GM12878 (cell line): Measurements from ENCODE around the gene JAG1. TPM values are rescaled to one million over a fixed set of nuclear protein-coding genes. Genes with fewer than 3 reads are reported as not detected.

Experiments used
- ASH2L ChIP-seq: fragments of 300-600, 200-600 bp; sonication (generic); IDR thresholded peaks from 2 replicates; pipeline ENCODE4 v1.6.1; 2017; ENCODE audit warnings: low read depth, mild to moderate bottlenecking, borderline replicate concordance
- BCL11A ChIP-seq: IDR thresholded peaks from 2 replicates; pipeline ENCODE4 v1.6.1; 2011; ENCODE audit warnings: low read depth, low read length
- CBX3 ChIP-seq: fragments of 200-600 bp; sonication (generic); IDR thresholded peaks from 2 replicates; pipeline ENCODE4 v1.6.1; 2016; ENCODE audit warnings: low read depth, borderline replicate concordance
- CHD1 ChIP-seq: IDR thresholded peaks from 2 replicates; pipeline ENCODE4 v1.6.1; 2012; ENCODE audit warnings: low read depth, low read length, improper control_type of control experiment
- CREB1 ChIP-seq: IDR thresholded peaks from 2 replicates; pipeline ENCODE4 v1.6.1; 2012; ENCODE audit warnings: low read depth, mild to moderate bottlenecking, inconsistent platforms
- GATAD2B ChIP-seq: fragments of 450-650 bp; conservative IDR thresholded peaks from 2 replicates; pipeline ENCODE4 v1.6.1; 2017; ENCODE audit warnings: low read depth, mild to moderate bottlenecking, moderate library complexity
- HDAC2 ChIP-seq: fragments of 200-600 bp; sonication (generic); IDR thresholded peaks from 2 replicates; pipeline ENCODE4 v1.6.1; 2017
- KLF5 ChIP-seq: fragments of 450-650 bp; IDR thresholded peaks from 2 replicates; pipeline ENCODE4 v1.6.1; 2014; ENCODE audit warnings: mild to moderate bottlenecking; ENCODE audit not compliant: partially characterized antibody
- LARP7 ChIP-seq: fragments of 450-650 bp; IDR thresholded peaks from 2 replicates; pipeline ENCODE4 v1.6.1; 2017; ENCODE audit warnings: mild to moderate bottlenecking
- MEF2A ChIP-seq: IDR thresholded peaks from 2 replicates; pipeline ENCODE4 v1.6.1; 2011; ENCODE audit warnings: low read depth, mild to moderate bottlenecking, low read length, moderate library complexity; ENCODE audit not compliant: insufficient read depth
- MTA2 ChIP-seq: fragments of 450-650 bp; IDR thresholded peaks from 2 replicates; pipeline ENCODE4 v1.6.1; 2016; ENCODE audit warnings: low read depth, mild to moderate bottlenecking, moderate library complexity
- MTA3 ChIP-seq: IDR thresholded peaks from 2 replicates; pipeline ENCODE4 v1.6.1; 2012; ENCODE audit warnings: low read length, inconsistent platforms, borderline replicate concordance
- MXI1 ChIP-seq: fragments of 150-350 bp; IDR thresholded peaks from 2 replicates; pipeline ENCODE4 v1.6.1; 2011; ENCODE audit warnings: low read depth, mild to moderate bottlenecking, inconsistent platforms, low read length, improper control_type of control experiment
- PAX8 ChIP-seq: fragments of 450-650 bp; IDR thresholded peaks from 2 replicates; pipeline ENCODE4 v1.6.1; 2017; ENCODE audit warnings: mild to moderate bottlenecking, moderate library complexity
- RAD51 ChIP-seq: fragments of 450-650 bp; IDR thresholded peaks from 2 replicates; pipeline ENCODE4 v1.6.1; 2016; ENCODE audit warnings: moderate library complexity, mild to moderate bottlenecking, inconsistent platforms
- RBBP5 ChIP-seq: fragments of 200-600 bp; sonication (generic); conservative IDR thresholded peaks from 2 replicates; pipeline ENCODE4 v1.6.1; 2016
- RUNX3 ChIP-seq: IDR thresholded peaks from 2 replicates; pipeline ENCODE4 v1.6.1; 2012; ENCODE audit warnings: low read length, inconsistent platforms
- SMAD5 ChIP-seq: IDR thresholded peaks from 2 replicates; pipeline ENCODE4 v1.6.1; 2016; ENCODE audit warnings: antibody characterized with exemption, low read depth
- WRNIP1 ChIP-seq: IDR thresholded peaks from 2 replicates; pipeline ENCODE4 v1.6.1; 2011; ENCODE audit warnings: low read depth, low read length, improper control_type of control experiment, borderline replicate concordance
- ZNF217 ChIP-seq: fragments of 450-650 bp; IDR thresholded peaks from 2 replicates; pipeline ENCODE4 v1.6.1; 2017; ENCODE audit warnings: antibody characterized with exemption, mild to moderate bottlenecking
- polyA plus RNA-seq, 11 experiments: library from polyadenylated mRNA; depleted of rRNA in 4 of 11; unstranded in 6 of 11; stranded (reverse) in 5 of 11; fragments of >200 nt; fragmentation: Nextera tagmentation in 4 of 11; fragmentation: Illumina TruSeq in 1 of 11; extraction: Ambion mirVana in 4 of 11; extraction: Trizol in 1 of 11; gene quantifications; 1 replicate in 1 of 11; 2 replicates in 10 of 11; pipeline versions ENCODE4 v1.2.1 to v1.2.3, GENCODE V29; 2011 to 2016; ENCODE audit warnings: inconsistent platforms in 2 of 11, missing spikeins in 2 of 11, low read depth in 1 of 11
- total RNA-seq, 4 experiments: library from RNA; depleted of rRNA in 3 of 4; stranded (reverse); fragments of >200 nt in 3 of 4; fragmentation: Illumina TruSeq in 1 of 4; extraction: Trizol in 1 of 4; gene quantifications; 2 replicates each; pipeline versions ENCODE4 v1.2.1 to v1.2.3, GENCODE V29; 2013 to 2021
- TF ChIP-seq, protein P1 (sequence below): IDR thresholded peaks from 2 replicates; pipeline ENCODE4 v1.6.1; 2012; ENCODE audit warnings: improper control_type of control experiment, low read depth, low read length; ENCODE audit not compliant: insufficient replicate concordance
- TF ChIP-seq, protein P2 (sequence below): fragments of 450-650 bp; conservative IDR thresholded peaks from 2 replicates; pipeline ENCODE4 v1.6.1; 2017; ENCODE audit warnings: mild to moderate bottlenecking, moderate library complexity

The JAG1 gene
- total and polyA plus RNA-seq, 10 of the 15 experiments (the other 5 are each of a cell fraction or from before 2014, with no cell fraction given) = 0.66 to 6.9 (median 1.8) TPM

DNA sequence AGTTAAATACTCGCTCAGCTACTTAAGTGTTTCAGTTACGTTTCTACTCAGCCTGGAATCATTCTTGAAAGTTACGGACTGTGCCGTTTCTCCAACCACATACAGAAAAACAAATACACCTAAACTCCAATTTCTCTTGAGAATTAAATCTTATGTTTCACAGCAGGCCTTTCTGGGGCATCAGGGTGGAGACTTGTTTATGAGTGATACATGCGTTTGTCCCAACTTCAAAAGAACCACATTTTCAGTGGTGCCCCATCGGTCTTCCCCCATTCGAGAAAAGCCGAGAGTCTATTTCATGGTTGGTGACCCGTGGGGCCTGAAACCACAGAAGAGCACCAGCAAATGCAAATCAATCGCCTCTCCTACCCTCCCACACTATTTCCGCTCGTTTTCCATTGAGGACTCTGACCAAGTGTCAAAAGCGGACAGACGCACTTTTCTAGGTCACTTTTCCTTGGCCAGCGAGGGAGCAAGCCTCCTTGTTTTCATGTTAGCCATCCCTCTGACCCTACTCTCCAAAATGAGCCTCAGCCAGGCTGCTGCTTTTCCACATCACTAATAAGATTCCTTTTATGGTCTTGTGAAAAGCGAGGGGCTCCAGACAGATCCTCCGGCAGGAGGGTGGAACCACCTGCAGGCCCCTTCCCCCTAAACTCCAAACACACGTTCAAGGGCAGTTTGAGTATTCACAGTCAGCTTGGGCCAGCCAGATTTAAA is 3.1 kb downstream of the JAG1 start (continued):
- TF ChIP-seq RBBP5 (no peak), SMAD5 (no peak), BCL11A (peak; percentile 69), WRNIP1 (no peak), MXI1 (peak; percentile 65), KLF5 (no peak), PAX8 (no peak), CREB1 (0 out of 2 replicates have a peak, but pooled peaks have one; percentile 45), ASH2L (no peak), ZNF217 (peak; percentile 78; the same call in 1 of the 2 replicates), MEF2A (peak; percentile 63; the same call in 1 of the 2 replicates), MTA2 (peak; percentile 68; the same call in 1 of the 2 replicates), MTA3 (no peak; the same call in 1 of the 2 replicates), HDAC2 (no peak), CHD1 (no peak), RAD51 (no peak), RUNX3 (peak; percentile 99), CBX3 (no peak), LARP7 (no peak), GATAD2B (no peak)
- TF ChIP-seq, protein P1, sequence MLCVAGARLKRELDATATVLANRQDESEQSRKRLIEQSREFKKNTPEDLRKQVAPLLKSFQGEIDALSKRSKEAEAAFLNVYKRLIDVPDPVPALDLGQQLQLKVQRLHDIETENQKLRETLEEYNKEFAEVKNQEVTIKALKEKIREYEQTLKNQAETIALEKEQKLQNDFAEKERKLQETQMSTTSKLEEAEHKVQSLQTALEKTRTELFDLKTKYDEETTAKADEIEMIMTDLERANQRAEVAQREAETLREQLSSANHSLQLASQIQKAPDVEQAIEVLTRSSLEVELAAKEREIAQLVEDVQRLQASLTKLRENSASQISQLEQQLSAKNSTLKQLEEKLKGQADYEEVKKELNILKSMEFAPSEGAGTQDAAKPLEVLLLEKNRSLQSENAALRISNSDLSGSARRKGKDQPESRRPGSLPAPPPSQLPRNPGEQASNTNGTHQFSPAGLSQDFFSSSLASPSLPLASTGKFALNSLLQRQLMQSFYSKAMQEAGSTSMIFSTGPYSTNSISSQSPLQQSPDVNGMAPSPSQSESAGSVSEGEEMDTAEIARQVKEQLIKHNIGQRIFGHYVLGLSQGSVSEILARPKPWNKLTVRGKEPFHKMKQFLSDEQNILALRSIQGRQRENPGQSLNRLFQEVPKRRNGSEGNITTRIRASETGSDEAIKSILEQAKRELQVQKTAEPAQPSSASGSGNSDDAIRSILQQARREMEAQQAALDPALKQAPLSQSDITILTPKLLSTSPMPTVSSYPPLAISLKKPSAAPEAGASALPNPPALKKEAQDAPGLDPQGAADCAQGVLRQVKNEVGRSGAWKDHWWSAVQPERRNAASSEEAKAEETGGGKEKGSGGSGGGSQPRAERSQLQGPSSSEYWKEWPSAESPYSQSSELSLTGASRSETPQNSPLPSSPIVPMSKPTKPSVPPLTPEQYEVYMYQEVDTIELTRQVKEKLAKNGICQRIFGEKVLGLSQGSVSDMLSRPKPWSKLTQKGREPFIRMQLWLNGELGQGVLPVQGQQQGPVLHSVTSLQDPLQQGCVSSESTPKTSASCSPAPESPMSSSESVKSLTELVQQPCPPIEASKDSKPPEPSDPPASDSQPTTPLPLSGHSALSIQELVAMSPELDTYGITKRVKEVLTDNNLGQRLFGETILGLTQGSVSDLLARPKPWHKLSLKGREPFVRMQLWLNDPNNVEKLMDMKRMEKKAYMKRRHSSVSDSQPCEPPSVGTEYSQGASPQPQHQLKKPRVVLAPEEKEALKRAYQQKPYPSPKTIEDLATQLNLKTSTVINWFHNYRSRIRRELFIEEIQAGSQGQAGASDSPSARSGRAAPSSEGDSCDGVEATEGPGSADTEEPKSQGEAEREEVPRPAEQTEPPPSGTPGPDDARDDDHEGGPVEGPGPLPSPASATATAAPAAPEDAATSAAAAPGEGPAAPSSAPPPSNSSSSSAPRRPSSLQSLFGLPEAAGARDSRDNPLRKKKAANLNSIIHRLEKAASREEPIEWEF = peak; percentile 79
- TF ChIP-seq, protein P2, sequence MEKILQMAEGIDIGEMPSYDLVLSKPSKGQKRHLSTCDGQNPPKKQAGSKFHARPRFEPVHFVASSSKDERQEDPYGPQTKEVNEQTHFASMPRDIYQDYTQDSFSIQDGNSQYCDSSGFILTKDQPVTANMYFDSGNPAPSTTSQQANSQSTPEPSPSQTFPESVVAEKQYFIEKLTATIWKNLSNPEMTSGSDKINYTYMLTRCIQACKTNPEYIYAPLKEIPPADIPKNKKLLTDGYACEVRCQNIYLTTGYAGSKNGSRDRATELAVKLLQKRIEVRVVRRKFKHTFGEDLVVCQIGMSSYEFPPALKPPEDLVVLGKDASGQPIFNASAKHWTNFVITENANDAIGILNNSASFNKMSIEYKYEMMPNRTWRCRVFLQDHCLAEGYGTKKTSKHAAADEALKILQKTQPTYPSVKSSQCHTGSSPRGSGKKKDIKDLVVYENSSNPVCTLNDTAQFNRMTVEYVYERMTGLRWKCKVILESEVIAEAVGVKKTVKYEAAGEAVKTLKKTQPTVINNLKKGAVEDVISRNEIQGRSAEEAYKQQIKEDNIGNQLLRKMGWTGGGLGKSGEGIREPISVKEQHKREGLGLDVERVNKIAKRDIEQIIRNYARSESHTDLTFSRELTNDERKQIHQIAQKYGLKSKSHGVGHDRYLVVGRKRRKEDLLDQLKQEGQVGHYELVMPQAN = no peak
